Stimulated activated CD8-positive, alpha-beta memory T cell treated with anti-CD3 and anti-CD28 coated beads, Interleukin-7, amount 100 ng/mL, for 24 hours (primary cell): ENCODE results near the gene EPHA3.

ENCODE experiments used
- DNase-seq: peaks from one replicate; pipeline ENCODE4 v3.0.0-alpha.2; 2020; ENCODE audit warnings: low read depth

The EPHA3 gene

DNA sequence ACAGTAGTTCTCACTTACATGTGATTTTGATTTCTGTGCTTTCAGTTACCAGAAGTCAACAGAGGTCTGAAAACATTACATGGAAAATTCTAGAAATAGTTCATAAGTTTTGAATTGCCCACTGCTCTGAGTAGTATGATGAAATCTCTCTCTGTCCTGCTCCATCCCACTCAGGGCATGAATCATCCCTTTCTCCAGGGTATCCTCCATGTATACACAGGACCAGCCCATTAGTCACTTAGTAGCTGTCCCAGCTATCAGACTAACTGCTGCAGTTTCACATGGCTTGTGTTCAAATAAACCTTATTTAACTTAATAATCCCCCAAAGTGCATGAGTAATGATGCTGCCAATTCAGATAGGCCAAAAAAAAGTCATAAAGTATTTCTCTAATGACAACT lies 38.6 kb downstream of the EPHA3 start:
- DNase-seq: no peak

- DNase-seq: no peak
Observed at GRCh38 chr3:89154416-89154815, 47.0 kb downstream of the EPHA3 start.

DNA sequence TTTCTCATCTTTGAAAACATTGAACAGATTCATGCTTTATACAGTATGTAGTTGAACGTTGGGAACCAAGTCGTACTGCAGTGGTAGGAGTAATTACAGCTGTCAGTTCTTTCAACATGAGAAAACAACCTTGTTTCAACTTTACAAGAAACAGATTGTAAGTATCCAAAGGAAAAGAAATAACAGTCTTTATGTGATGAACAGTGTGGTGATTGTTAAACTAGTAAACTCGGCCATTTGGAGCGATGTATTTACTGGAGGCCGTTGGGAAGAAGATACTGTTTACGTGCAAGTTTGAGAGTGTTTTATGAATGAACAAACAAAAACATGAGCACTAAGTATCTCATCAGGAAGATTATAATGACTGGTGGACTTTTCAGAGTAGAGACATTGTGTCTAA lies 48.4 kb downstream of the EPHA3 start:
- DNase-seq: no peak

DNA sequence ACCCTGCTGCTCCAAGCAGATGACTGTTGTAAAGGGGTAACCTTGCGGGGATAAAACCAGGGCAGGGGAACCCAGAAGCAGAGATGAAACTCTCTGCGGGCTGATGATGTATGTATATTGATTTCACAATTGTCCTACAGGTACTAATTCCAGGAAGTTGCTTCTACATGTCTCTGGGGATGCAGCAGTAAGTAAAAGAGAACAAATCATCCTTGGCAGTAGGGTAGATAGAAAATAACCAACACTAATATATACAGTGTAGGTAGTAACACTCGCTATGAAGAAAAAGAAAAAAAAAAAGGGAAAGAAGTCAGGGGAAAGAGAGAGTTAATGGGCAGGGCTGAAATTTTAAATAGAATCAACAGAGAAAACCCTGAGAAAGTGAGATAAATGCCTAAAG lies 50.2 kb downstream of the EPHA3 start:
- DNase-seq: no peak

GRCh38 chr3:89159605-89160004 lies 52.2 kb downstream of the EPHA3 start:
- DNase-seq: no peak

DNA sequence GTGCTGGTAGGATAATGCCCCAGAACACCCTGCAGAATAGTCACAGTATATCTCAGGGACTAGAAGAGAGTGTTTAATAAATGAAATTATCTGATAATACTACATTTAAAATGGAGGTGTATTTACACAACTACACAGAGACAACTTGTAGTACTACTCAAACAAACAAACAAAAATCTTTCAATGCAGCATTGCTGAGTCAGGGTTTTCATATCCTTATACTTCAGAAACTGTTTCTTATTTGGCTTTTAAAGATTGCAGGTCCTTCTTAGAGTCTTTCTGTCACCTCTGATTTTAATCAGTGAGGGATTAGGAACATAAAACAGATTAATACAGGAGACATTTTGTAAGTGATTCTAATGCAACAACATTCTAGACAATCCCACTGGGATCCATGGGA lies 57.4 kb downstream of the EPHA3 start:
- no peak for DNase-seq

GRCh38 chr3:89165636-89166263 lies 58.3 kb downstream of the EPHA3 start:
- no peak for DNase-seq

- no peak for DNase-seq
Observed at GRCh38 chr3:89171687-89172545, 64.5 kb downstream of the EPHA3 start.

DNA sequence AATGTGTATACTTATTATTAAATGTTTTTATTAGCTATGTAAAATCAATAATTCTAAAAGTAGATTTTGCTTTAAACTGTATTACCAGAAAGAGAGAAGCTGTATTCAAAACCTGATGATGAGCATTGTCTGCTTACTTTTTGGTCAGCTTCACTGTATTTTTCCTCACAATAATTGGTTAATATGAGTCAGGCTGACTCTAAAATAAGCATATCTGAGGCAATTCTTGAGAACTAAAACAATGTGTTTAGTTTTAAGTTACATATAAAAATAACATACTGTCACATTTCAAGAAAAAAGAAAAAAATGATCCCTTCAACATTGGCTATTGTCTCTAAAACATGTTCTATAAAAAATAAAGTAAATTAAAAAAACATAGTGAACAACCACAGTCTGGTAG lies 66.1 kb downstream of the EPHA3 start:
- no peak for DNase-seq

DNA sequence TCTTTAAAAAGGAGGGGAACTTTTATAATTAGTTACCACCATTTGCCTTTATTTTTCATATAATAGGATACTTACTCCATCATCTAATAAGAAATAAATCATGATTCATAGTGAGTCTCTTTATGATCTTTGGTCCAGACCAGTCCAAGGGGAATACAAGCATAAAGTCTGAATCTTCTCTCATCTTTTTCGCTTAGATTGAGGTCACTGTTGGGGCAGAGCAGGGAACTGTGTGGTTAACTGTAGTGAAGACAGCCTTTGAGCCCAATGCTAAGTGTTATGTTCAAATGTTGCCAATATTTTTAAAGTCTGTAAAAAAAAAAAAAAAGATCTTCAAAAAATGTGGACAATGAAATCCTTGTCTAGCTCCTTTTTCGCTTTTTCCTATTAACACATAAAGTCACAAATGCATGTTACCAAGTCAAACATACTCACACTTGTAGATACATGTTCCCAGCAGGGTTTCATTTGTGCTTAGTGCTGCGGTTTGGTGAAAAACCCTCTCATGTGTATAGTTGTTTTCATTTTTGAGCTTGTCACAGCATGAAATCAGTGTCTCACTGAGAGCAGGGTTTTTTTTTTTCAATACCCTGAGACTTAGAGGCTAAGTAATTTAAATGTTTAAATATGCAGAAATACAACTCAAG lies 72.1 kb downstream of the EPHA3 start:
- DNase-seq: no peak

DNA sequence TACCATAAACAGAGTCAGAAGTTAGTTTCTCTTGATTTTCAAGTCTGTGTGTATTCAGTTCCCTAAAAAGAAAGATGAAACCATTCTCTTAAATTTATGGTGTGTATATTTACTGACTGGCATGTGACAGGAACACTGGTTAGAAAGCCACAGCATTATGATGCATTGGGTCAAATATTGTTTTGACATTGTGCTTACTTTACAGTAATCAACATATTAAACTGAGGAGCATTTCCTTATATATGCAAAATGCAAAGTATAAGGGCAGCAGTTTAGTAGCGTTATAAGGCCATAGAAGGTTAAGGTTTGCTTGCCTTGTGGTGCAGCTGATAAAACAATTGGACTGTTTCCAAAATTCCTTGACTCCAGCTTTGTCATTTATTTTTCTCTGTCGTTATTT lies 72.9 kb downstream of the EPHA3 start:
- DNase-seq: no peak

DNA sequence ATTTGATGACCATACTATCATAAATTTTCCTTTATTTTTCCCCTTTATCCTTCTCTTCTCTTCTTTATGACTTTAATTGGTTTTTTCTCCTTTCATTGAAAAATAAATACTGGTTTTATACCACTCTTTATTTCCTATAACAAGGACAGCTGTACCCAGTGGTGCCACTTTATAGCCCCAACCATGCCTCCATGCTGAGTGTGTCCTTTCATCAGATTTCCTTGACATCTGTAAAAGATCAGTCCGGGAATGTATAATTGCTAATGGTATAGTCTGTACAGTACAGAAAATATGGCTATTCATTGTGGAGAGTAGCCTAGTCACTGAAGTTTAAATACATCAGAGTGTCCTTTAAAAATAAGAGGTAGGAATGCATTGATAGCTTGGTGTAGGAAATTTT lies 74.6 kb downstream of the EPHA3 start:
- DNase-seq: no peak

GRCh38 chr3:89184151-89184995 lies 77.0 kb downstream of the EPHA3 start:
- DNase-seq: no peak

DNA sequence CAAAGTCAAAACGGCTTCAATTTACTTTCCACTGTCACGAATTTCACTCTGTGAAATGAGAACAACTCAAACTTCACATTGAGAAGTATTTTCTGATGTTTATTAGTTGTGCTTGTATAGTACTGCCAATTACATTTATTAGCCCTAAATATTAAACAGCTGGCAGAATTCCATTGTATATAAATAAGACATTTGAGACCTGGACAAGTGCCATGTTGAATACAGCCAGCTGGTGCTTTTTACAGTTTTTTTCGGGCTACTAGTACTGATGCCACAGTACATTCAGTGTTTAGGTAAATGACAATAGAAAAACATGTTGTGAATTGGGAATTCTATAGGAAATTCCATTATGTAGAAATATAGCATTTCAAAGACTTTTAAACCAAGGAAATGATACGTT lies 79.0 kb downstream of the EPHA3 start:
- no peak for DNase-seq

- DNase-seq: no peak
Observed at GRCh38 chr3:89198591-89198990, 91.2 kb downstream of the EPHA3 start.

GRCh38 chr3:89212619-89213018 lies 105.2 kb downstream of the EPHA3 start:
- no peak for DNase-seq

GRCh38 chr3:89216016-89216739 lies 108.8 kb downstream of the EPHA3 start:
- no peak for DNase-seq

- no peak for DNase-seq
Observed at GRCh38 chr3:89217148-89217685, 109.8 kb downstream of the EPHA3 start.

DNA sequence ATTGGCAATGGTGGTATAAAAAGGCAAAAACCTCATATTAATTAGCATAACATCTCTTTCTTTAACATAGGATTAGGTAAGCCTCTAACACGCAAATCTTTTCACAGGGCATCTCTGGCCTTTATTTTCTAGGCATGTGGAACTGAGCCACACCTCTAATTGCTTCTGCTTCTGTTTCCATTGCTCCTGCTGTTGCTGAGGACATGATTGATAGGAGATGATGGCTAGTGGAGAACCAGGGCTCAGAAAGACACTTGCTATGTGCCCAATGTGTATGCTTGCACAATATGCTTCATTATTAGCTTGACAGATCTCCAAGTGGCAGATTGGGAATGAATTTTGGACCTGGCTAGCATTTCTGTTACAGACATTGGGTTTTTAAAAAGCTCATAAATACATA lies 114.5 kb downstream of the EPHA3 start:
- DNase-seq: no peak

DNA sequence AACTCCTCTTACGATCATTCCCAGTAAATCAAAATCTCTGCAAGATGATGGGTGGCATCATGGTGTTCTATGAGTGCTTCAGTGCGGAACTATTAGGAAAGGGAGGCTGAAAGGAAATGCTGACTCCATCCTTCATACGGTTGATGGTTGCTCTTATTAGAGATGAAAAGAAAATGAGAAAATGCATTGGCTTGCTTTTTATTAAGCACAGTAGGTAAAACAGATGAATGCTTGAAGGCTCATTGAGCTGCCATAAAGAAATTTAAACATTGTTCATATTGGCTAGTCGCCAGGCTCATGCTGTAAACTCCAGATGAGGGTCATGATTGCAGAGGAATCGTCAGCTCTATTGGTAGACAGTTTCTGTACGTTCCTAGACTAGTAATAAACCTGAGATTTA lies 115.8 kb downstream of the EPHA3 start:
- no peak for DNase-seq

DNA sequence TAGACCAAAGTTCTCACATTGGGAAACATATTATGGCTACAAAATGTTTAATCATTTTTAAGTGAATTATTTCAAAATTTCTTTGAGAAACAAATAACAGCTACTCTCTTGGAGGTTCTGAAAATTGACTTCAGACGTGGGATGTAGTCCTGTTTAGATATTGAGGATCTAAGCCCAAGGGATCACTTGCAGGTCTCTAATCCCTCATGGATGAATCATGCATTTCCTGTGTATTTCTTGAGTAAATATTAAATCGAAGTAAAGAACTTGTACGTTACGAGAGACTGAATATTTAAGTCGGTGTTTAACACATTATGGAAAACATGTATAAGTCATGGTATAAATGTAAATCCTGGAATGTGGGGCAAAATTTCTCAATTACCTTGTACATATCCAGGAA lies 119.8 kb downstream of the EPHA3 start:
- DNase-seq: no peak
